Sigmoid colon (tissue), 4 donors: Measurements from ENCODE around the gene GMEB2.

Source experiments
- CTCF ChIP-seq, 4 experiments: fragments of 450-650 bp in 3 of 4; fragments of 200-600 bp in 1 of 4; IDR thresholded peaks; one replicate each; pipeline ENCODE4 v1.5.1; 2016 to 2019; ENCODE audit warnings: antibody characterized with exemption in 4 of 4, mild to moderate bottlenecking in 3 of 4, moderate library complexity in 2 of 4
- EP300 ChIP-seq, 4 donors: sonication (generic); formaldehyde crosslinking; IDR thresholded peaks; one replicate each; pipeline ENCODE4 v1.6.1; 2017; ENCODE audit warnings: antibody characterized with exemption in 4 of 4
- POLR2A ChIP-seq, 2 donors: fragments of 450-650 bp; IDR thresholded peaks; one replicate each; pipeline ENCODE4 v1.6.1; 2016; ENCODE audit warnings: antibody characterized with exemption in 2 of 2, mild to moderate bottlenecking in 2 of 2, moderate library complexity in 2 of 2
- POLR2AphosphoS5 ChIP-seq, 4 donors: sonication (generic); formaldehyde crosslinking; IDR thresholded peaks; one replicate each; pipeline ENCODE4 v1.6.1; 2017; ENCODE audit warnings: antibody characterized with exemption in 4 of 4

- TF ChIP-seq EP300 (IDR thresholded peaks at IDR 0.05) (no peak), CTCF (IDR thresholded peaks at IDR 0.05) (no peak), POLR2A (IDR thresholded peaks at IDR 0.05) (no peak), POLR2AphosphoS5 (IDR thresholded peaks at IDR 0.05) (no peak)
Measured at GRCh38 chr20:63590218-63591146, 36.4 kb downstream of the GMEB2 start.
